NOMO-1 treated with DMSO at 0.1 percent for 48 hours (cell line): ENCODE data around the gene ZNF592.
"Not testable (repeated sequence)": the region's sequence is repeated elsewhere in the genome, so short reads cannot be mapped to it uniquely, and the experiment has no call there.

Experiments
- DNase-seq: peaks from one replicate; lab custom pipeline; 2025; ENCODE audit not compliant: unreplicated experiment; lab: John Stamatoyannopoulos, UW

The ZNF592 gene

DNA sequence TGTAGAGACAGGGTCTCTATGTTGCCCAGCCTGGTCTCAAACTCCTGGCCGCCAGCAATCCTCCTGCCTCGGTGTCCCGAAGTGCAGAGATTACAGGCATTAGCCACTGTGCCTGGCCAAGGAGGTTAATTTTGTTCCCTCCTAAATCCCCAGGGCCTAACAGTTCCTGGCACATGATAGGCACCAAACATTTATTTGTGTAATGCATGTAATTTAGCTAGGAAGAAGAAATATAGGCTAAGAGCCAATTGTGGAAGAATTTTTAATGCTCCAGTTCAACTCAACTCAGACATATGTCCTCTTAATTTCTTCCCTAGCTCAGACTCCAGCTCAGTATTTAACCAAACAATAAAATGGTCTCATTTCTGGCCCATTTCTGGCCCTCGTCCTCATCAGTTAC lies 7.7 kb upstream of the ZNF592 start:
- no peak for DNase-seq

DNA sequence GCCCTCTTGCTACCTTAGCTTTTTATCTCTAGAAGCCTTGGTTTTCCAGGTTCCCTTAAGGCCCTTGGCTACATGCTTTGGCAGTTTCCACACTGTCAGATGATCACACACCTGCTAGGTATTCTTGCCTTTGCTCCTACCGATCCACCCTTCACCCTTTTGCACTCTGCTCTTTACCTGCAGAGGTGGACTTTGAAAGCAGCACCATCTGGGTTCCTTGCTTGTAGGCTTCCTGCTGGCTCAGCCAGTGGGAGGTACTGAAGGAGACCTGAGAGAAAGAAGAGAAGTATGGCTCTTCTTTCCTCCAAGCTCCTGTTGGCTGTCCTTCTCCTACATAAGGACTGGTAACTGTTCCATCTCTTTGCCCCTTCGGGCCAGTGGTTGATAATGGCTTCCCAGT lies 7.3 kb upstream of the ZNF592 start:
- no peak for DNase-seq

DNA sequence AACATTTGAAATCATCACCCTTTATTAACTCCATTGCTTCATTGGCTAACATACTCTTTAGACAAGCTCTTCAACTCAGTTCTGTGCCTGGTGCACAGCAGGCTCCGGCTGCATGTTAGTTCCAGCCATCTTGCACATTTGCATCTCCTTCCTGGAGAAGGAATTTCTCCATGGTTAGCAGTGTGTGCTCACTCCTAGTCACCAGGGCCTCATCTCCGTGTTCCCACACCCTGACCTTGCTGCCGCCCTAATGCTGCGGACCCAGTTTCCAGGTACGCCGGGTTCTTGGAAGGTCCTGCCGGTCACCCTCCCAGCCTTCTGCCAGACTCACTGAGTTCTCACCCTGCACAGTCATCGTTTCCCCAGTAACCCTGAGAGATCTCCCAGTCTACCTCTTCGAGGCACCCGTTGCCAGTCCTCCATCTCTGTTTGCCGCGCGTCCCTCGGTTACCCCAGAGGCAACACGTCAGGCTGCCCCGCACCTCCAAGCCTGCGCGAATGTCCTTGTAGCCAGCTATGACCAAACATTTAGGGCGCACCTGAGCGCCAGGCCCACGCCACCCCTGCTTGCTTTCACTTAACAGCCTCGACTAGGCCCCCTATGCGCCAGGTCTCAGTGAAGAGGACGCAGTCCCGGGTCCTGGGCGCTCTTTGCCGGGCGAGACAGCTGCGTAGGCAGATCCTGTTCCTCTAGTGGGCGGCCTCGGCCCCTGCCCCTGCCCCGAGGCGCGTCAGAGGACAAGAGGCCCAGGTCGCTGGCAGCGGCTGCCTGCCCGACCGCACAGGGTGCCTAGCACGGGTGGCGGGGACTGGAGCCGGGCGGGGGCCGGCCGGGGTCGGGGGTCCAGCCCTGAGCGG lies 747 bp upstream of the ZNF592 start:
- peak; percentile 70 for DNase-seq

DNA sequence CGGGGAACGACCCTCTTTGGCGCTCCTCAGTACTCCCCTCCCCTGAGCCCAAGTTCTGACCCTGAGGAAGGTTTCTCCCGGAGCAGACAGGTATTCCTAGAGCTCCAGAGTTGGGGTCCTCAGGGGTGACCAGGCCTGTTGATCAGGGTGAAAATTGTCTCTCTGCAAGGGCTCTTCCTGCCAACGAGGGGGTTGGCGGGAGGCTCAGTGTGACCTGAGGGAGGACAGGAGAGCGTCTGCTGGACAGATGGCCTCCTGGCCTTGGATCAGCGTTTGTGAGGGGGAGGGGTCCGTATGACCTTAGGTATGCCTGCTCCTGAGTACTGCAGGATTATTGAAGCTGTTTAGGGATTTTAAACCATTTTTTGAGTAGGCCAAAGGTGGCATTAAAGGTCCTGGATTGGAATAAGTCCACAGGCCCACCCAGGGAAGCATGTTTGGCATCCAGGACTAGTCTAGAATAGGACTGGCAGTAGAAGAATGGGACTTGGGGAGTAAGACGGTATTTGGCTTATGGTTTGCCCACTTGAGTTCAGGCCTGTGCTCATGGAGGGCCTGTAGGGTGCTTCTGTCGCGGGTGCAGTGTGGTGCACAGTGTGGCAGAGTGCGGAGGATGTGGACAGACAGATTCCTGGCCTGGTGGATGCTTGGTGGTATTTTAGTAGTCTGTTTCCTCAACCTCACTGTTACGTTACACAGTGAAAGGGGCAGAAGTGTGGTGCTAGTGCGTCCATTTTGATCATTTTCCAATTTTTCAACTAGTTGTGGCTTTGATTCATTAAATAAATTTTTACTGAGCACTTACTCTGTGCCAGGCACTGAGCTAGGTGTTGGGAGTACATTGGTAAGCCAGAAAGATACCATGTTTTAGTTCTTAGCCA lies 959 bp downstream of the ZNF592 start:
- peak; percentile 60 for DNase-seq

DNA sequence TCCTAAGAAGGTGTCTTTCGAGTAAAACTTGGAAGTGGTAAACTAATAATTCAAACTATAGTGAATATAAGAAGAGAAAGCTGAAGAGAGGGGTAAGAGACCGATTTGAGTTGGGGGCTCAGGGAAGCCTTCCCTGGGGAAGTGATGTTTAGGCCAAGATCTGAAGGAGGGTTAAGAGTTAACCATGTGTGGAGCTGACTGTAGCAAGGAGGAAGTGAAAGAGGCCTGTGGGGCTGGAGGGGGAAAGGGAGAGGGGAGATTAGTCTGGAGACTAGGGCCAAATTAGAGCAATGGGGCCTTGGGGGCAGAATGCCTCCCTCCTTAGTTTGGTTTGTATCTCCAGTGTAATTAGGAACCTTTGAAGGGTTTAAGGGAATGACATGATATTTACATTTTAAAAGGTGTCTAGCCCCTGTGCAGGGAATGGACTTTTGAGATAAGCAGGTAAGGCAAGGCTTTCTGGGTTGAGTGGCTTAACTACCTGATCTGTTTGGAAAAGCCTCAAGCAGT lies 2.2 kb downstream of the ZNF592 start:
- peak; percentile 78 for DNase-seq

DNA sequence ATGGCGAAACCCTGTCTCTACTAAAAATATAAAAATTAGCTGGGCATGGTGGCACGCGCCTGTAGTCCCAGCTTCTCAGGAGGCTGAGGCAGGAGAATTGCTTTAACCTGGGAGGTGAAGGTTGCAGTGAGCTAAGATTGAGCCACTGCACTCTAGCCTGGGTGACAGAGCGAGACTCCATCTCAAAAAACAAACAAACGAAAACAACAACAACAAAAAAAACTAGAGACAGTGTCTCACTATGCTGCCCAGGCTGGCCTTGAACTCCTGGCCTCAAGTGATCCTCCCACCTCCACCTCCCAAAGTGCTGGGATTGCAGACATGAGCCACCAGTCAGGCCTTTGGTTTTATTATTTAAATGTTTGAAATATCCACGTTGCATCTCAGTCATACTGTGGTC lies 3.3 kb downstream of the ZNF592 start:
- DNase-seq, result not testable (repeated sequence)

DNA sequence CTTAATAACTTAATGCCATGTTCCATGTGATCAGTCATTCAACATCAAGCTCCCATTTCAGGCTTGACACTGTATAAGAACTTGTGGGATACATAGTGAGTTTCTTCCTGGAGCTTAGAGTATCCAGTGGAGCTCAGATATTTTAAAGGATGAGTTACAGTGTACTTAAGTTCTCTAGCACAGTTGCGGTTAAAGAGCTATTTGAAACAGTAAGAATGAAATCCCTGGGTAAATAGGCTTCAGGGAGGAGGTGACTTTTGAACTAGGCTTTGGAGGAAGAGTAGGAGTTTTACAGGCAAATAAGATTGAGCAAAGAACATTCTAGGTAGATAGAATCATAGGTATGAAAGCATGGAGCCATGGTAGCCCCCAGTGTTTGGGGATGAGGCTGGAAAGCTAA lies 3.8 kb downstream of the ZNF592 start:
- no peak for DNase-seq

DNA sequence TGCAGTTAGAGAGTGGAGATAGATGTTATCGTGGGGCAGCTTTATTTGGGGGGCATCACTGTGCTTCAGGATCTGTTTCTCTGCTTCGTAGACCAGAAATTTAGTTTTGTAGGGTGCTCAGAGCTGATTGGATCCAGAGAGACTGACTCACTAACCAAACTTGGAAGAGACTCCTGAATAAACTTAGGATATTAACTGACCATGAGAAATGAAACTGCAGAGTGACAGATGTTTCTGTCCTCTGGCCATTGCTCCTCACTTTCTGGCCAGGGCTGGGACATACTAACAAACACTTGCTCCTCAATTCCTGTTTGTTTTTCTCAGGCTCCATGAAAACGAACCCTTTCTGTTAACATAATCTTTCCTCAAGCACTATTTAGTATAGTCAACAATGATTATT lies 4.3 kb downstream of the ZNF592 start:
- no peak for DNase-seq

DNA sequence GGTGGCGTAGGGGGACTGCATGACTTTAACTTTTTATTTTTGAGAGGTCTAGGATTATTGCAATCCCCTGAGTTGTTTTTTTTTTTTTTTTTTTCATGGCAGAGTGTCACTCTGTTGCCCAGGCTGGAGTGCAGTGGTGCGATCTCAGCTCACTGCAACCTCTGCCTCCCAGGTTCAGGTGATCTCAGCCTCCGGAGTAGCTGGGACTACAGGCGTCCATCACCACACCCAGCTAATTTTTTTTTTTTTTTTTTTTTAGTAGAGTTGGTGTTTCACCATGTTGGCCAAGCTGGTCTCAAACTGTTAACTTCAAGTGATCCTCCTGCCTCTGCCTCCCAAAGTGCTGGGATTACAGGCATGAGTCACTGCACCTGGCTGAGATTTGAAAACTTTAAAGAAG lies 6.5 kb downstream of the ZNF592 start:
- not testable (repeated sequence) for DNase-seq

DNA sequence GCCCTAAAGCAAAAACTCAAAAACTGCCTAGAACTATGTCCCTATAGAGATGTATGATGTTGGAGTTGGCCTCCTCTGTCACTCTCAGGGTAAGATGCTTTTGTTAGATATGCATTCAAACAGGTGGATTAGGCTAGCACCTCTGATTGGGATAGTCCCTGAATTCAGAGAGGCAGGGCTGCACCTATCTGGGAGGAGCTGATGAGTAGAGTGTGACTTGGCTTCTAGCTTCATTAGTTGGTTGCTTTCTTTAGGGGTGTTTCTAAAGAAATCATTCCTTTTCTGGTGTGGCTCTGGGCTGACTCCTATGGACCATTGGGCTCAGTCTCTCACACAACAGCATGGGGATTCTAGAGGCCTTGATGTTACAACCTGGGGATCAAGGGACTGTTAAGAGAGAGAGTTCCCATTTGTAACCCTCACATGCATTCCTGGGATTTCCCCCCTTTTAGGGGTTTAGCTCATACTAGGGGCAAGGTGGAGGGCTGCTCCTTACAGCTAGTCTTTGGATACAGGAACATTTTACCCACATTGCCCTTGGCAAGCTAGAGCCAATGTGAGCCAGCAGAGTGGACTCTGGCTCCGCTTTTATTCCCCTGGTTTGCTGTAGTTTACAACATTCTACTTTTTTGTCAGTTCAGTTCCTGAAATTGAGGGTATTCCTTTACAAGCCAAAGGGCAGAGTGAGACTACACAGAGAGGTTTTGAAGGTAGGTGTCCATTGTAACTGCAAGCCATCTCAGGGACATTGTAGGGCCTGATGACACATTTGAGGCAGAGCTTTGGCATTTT lies 7.5 kb downstream of the ZNF592 start:
- no peak for DNase-seq

DNA sequence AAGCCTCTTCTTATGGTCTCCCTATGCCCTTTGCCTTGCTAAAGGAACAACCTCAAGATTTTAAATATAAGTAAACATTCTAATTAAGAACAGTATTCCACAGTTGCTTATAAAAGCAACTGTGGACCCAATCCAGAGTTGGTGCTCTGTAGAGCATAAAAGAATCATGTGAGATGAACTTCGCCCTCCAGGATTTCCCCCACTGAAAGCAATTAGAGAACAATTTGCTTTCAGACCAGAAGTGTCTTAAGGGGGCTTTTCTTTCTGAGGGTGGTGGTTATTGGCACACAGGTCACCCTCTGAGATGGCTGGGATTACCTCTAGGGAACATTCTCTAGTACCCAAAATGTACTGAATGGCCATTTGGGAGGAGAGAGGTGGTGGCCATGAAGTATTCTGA lies 10.6 kb downstream of the ZNF592 start:
- no peak for DNase-seq

DNA sequence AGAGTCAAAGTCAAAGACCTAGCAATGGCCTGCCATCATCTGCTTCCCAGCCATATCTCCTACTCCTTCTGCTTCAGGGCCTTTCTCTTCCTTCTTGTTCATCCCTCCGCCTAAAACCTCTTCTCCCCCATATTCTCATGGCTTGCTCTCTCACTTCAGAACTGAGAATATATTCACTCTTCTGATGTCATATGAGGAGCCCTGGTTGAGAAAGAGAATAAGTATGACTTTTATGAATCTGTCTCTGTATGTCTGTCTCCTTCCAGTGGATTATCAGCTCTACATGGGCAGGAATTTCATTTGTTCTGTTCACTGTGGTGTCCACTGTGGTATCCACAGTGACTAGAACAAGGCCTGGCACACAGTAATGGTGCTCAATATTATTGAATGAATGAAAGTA lies 11.8 kb downstream of the ZNF592 start:
- no peak for DNase-seq

DNA sequence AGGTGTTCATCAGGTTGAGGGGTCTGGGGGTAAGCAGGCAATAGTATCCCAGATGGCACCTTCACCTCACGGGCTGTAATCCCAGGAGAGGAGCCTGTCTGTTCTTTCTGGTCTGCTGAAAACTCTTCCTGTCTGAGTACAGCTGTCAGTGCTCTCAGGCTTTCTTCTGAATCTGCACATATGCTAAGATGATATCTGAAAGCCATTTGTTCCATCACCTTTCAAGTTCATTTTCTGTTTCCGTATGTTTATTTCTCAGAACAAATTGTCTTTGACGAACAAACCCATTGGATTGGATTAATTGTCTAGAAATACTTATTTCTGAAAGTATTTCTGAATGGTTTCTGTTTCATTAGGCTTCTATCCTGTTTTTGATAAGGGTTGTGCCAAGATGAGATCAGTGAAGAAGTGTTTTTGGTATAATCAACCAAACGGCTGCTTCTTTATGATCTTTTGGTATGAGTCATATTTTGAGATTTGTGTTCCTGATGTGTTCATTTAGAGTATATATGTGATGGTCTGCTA lies 13.3 kb downstream of the ZNF592 start:
- DNase-seq, result no peak

DNA sequence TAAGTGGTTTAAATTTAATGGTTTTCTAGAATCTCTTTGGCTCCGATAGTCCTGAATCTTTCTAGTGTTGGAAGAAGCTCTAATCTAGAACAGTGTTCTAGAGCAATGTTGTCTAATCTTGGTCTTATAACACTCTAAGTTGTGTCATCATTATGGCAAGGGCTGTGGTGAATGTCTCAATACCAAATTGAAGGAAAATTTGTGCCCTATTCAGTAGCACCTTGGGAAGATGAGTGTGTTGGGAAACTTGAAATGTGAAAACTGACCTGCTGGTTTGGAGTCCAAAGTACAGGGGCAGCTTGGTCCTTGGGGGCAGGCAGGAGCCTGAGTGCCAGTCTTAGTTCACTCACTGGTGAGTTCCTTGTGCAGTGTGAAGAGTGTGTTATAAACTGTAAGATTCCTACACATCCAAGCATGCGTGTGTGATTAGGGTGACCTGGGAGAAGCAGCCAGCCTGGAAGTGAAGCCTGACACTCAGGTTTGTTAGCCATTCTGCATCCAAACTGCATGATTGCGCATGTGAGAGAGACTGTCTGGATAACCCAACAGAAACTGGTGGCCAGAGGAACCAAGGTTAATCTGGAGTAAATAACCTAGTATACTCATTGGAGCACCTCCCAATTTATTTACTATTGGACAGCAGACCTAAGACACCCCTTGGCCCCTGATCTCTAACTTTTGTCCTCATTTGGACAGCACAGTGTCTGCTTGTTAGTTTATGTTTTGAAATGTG lies 14.6 kb downstream of the ZNF592 start:
- no peak for DNase-seq

DNA sequence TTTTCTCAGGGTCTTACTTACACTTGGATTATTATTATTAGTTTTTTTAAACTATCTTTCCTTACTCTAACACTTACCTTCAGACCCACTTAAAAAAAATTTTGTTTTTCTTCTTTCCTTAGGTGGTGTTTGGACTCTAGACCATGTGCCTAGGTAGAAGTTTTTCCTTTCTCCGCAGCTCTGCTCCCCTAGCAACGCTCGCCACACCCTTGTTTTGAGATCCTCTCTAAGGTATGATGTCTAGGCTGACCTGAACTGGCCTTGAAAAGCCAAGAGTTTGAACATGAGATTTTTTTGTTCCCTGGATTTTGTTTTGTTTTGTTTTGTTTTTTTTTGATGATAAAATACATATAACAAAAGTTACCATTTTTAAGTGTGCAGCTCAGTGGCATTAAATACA lies 16.2 kb downstream of the ZNF592 start:
- no peak for DNase-seq

DNA sequence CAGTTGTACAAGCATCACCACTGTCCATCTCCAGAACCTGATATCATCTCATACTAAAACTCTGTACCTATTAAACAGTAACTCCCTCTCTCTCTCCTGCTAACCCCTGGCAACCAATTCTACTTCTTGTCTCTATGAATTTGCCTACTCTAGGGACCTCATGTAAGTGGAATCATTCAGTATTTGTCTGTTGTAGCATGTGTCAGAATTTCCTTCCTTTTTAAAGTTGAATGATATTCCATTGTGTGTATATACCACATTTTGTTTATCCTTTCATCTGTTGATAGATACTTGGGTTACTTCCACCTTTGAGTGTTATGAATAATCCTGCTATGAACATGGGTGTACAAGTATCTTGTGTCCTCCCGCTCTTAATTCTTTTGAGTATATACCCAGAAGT lies 16.6 kb downstream of the ZNF592 start:
- no peak for DNase-seq

DNA sequence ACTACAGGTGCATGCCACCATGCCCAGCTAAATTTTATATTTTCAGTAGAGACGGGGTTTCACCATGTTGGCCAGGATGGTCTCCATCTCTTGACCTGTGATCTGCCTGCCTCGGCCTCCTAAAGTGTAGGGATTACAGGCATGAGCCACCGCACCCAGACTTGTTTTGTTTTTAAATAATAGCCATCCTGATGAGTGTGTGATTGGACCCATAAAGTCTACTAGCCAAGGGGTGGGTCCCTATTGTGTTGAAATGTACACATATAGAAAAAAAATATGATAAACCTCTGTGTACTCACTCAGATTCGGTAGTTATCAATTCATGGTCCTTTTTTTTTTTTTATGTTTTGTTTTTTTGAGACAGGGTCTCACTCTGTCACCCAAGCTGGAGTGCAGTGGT lies 17.3 kb downstream of the ZNF592 start:
- no peak for DNase-seq

DNA sequence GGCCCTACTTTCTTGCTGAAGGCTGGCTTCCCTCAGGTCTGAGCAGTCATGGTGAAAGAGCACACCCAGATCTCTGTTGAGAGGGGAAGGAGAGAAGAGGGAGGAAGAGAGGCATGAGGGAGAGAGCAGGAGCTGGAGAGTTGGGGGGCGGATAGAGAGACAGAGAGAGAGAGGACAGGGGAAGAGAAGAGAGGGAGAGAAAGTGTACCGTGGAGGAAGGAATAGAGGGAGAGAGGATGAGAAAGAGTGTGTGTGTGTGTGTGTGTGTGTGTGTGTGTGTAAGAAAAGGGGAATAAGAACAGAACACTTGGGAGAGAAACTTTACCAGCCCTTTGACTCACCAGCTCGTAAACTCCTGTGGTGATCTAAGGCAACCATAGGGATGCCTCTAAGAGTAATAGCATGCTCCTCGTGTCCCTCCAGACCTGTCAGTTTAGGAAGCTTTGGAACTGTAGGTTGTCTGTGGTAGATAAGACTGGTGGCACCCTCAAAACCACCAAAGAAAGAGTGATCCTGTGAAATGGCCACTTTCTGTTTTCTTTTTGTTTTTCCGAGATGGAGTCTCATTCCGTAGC lies 18.2 kb downstream of the ZNF592 start:
- DNase-seq, result no peak

DNA sequence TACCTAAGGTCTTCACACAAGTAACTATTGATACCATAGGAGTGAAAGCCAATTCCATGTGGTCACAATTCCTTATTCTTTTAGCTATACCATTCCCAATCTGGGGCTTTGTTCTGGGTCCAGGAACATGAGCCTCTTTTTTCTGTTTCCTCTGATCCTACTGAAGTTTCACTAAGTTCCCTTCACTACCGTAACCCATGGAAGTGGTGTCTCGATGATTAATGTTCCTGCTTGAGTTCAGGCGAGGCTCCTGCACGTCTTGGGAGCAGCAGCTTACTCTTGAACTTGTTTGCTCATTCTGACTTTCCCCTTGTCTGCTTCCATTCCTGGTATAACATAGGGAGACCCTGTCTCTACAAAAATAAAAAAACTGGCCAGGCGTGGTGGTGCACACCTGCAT lies 23.6 kb downstream of the ZNF592 start:
- no peak for DNase-seq

DNA sequence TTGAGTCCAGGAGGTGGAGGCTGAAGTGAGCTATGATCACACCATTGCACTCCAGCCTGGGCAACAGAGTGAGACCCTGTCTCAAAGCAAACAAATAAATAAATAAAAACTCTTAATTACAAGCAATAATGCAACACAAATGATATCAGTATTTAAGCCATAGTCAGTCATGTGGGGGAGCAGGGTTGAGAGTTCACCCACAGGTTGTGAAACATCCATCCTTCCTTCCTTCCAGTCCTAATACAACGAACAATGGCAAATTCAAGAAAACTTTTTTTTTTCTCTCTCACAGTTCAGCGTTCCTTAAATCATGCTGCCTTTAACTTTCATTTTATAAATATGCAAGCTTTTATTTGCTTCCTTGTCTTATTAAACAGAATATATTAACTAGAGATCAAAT lies 24.1 kb downstream of the ZNF592 start:
- peak; percentile 7 for DNase-seq
